Jurkat, Clone E6-1 (cell line): ENCODE measurements around the gene ERFE.

ENCODE experiments used
- DNase-seq: peaks from one replicate; pipeline ENCODE4 v3.0.0-alpha.2; 2011; ENCODE audit warnings: low read depth, low spot score
- H3K4me3 ChIP-seq: 2 replicates; pipeline ENCODE4 v1.5.1; 2011; ENCODE audit warnings: mild to moderate bottlenecking, low read length, control low read depth, moderate library complexity

ERFE gene

DNA sequence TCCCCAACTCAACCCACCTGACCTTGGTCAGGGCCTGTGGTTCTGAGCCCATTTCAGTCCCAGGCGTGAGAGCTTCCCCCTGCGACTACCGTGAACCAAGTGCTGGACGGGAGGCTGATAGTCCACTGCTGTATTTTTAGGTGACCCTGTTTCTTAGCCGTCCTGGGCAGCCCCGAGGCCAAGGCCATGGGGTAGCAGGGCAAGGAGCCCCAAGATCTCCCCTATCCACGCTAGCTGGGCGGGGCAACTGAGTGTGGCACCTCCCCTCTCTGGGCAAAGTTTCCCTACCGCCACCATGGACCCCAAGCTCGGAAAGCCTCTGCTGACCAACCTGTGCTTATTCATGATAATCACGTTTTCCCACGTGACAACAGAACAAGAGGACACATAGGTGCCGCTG lies 20.9 kb upstream of the ERFE start:
- no peak overlapping the region for H3K4me3 ChIP-seq
- no peak for DNase-seq

DNA sequence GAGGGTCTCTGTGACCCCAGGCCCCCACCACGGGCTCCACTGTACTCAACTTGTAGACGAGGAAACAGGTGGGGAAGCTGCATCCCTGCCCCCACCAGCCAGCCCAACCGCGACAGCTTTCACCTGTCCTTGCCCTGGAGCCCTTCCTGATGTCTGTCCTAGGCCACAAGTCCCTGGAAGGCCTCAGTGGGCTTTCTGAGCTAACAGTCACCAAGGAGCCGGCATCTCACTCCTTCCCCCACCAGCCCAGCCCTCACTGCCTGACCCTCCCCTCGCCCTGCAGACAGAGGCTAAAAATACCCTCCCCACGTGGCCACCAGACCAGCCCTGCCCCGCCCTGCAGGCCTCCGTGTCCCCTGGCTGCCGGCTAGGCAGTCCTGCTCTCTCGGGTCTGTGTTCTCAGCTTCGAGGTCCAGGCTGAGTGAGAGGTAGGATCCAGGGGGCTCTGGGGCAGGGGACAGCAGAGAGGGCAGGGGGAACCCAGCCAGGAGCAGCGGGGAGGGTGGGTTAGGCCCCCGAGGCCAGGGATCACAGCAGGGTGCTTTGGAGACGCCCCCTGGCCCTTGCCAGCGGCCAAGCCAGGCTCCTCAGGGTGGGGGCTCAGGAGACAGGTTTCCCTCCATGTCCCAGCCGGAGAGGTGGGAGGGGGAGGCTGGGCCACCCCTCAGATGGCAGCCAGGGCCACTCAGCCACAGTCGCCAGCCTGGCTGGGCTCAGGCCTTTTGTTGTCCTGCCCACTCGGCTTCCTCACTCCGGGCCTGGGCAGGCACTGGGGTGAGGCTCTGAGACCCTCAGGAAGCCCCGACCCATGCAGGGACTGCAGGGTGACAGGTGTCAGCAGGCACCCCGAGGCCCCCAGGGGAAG lies 20.2 kb upstream of the ERFE start, which contains the start of gene KLHL30:
KLHL30 (plus strand) TSS at position 338 of the 865 bp plus-strand sequence. CDS start 2,087 bp downstream, outside the sequence.
- no peak within 1 kb of the TSS for H3K4me3 ChIP-seq
- DNase-seq: no peak

DNA sequence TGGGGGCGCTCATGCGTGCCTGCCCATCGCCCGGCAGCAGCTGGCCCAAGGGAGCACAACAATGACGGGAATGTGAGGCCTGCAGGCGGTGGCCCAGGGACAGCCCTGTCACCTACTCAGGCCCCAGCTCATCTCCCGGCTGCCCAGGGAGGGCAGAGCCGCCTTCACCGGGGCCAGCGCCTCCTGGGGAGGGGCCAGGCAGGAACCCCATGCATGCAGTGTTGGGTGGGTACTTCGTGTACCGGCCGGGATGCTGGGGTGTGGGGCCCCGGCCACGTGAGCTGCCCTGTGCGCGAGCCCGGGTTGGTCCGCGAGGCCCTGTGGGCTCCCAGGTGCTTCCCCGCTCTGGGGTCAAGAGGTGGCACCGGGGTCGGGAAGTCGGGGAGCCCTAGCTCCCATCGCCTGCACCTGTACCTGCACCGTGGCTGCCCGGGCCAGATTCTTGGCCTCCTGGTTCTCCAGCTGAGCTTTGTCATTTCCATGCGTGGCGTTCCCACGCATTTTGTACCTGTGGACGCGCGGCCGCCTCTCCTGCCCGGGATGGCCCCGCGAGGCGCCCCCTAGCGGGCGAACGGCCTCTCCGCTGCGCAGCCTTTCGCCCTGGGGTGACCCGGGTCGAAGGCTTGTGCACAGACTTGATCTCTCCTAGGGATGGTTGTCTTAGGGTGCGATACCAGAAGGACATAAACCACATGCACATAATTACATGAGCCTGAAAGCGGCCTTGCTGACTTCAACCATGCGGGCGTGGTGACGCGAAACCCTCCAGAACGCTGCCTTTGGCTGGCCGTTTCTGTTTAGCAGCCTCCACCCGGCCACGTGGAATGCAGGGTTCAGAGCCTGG lies 19.4 kb upstream of the ERFE start:
- no peak overlapping the region for H3K4me3 ChIP-seq
- DNase-seq: no peak

DNA sequence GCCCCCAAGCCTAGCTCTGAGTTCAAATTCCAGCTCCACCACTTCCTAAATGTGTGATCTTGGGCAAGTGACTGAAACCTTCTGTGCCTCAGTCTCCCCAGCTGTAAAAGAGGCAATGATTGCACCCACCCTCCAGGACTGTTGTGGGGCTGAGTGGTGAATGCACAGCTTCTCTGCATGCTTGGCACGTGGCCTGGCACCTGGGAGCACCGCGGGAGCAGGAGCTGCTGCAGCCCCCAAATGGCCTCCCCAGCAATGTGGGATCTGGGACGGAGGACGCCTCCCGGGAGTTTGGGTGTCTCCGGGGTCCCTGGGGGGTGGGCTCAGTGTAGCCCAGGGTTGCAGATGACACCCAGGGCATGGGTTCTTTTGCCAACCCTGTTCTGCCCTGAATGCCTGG lies 18.7 kb upstream of the ERFE start:
- DNase-seq: no peak
- H3K4me3 ChIP-seq: no peak overlapping the region

DNA sequence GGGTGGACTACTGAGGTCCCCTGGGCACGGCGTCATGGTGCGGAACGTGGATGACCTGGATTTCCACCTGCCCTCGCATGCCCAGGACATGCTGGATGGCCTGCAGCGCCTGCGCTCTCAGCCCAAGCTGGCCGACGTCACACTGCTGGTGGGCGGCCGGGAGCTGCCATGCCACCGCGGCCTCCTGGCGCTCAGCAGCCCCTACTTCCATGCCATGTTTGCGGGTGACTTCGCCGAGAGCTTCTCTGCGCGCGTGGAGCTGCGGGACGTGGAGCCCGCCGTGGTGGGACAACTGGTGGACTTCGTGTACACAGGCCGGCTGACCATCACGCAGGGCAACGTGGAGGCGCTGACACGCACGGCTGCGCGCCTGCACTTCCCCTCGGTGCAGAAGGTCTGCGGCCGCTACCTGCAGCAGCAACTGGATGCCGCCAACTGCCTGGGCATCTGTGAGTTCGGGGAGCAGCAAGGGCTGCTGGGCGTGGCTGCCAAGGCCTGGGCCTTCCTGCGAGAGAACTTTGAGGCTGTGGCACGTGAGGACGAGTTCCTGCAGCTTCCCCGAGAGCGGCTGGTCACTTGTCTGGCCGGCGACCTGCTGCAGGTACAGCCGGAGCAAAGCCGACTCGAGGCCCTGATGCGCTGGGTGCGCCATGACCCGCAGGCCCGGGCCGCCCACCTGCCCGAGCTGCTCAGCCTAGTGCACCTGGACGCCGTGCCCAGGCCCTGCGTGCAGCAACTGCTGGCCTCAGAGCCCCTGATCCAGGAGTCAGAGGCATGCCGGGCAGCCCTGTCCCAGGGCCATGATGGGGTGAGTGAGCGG lies 17.8 kb upstream of the ERFE start:
- DNase-seq: no peak
- no peak overlapping the region for H3K4me3 ChIP-seq

DNA sequence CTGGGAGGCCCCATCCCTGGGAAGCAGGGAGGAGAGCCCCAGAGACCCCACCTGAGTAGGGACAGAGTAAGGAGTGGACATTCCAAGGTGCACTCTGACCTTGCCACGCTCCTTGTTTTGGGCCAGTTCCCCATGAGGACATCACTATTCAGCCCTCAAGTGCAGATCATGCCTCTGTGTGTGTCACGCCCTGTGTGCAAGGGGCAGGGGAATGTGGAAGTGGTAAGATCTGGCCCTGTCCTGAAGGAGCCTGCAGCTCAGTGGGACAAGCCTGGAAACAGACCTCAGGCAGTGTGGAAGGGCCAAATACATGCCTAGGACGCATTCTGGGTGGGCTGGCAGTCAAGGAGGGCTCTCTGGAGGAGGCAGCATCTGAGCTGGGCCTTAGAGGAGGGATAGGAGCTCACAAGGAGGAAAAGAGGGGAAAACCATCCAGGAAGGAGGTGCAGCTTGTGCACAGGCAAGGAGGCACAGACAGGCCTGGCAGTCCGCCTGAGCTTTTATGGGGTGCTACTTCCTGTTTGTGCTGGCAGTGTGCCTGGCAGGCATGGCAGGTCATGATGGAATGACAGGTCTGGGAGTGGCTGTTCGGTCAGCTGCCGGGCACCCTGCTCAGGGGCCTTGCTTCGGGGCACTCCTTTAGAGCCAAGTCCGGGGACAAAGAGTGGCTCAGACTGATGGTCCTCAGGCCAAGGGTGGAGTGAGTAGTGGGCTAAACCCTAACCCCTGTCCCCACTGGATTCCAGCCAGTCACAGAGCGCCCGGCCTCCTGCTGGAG lies 17.0 kb upstream of the ERFE start:
- H3K4me3 ChIP-seq: no peak overlapping the region
- no peak for DNase-seq

DNA sequence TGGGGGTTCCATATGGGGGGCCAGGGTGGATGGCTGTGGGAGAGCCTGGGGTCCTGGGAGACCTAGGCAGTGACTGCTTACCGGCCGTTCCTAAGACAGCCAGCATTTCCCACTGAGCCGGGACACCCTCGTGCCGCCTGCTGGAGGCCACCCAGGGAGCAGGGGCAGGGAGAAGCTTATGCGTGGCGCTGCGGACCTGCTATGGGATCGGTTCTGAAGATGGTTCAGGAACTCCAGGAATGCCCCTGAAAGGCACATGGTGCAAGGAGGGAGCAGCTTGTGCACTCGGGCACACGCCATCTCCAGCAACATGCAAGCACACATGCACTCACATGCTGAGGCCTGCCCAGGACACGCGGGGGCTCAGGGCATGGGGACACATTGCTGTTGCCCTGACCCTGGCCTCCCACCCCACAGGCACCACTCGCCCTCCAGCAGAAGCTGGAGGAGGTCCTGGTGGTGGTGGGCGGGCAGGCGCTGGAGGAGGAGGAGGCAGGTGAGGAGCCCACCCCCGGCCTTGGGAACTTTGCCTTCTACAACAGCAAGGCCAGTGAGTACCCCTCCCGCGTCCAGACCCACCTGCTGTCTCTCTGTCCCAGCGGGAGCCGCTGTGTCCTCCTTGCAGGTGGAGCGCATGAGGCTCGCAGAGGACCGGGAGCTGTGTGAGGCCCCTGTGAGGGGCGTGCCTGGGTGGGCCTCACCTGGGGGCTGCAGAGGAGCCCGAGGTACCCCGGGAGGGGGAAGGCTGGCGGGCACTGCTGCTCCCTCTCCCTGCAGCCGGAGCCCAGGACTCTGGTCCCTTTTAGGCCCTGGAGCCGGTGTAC lies 16.2 kb upstream of the ERFE start:
- H3K4me3 ChIP-seq: no peak overlapping the region
- DNase-seq: no peak

DNA sequence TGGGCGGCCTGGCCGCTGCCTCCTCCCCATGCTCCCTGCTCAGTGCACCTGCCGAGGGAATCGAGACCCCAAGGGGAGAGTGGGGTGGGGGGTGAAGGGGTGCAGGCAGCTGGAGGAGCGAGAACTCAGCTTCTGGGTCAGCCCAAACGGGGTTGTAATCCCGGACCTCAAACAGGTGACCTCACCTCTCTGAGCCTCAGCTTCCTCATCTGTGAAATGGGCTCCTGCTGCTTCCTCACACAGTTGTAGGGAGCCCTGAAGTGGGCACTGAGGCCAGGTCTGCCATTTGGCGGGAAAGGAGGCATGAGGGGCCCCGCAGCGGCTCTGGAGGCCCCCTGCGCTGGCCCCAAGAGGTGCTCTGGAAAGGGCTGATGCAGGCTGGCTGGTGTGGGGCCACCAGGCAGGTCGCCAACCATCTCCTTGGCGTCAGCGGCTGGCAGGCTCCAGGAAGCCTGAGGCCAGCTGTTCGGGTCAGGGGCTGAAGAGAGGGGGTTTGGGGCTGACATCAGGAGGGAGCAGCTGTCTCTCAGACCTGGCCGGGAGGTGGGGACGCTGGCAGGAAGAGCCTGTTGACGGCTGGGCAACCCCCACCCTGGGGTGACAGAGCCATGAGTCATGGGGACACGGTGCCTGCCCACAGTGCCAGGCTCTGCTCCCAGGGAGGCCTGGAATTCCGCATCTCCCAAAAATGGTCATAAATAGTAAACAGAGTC lies 15.4 kb upstream of the ERFE start:
- DNase-seq: no peak
- H3K4me3 ChIP-seq: no peak overlapping the region

DNA sequence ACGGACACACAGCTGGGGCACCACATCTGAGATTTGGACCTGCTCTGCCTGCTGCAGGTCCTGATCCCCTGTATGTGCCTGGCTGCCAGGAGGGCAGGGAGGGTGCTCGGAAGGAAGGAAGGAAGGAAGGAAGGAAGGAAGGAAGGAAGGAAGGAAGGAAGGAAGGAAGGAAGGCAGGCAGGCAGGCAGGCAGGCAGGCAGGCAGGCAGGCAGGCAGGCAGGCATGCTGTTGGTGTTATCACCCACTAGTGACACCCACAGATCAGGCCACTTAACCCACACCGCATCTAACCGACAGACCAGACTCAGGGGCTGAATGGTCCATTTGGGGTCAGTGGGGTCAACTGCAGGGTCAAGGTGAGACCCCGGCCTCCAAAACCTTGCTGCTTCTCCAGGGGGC lies 14.5 kb upstream of the ERFE start:
- H3K4me3 ChIP-seq: no peak overlapping the region
- no peak for DNase-seq

DNA sequence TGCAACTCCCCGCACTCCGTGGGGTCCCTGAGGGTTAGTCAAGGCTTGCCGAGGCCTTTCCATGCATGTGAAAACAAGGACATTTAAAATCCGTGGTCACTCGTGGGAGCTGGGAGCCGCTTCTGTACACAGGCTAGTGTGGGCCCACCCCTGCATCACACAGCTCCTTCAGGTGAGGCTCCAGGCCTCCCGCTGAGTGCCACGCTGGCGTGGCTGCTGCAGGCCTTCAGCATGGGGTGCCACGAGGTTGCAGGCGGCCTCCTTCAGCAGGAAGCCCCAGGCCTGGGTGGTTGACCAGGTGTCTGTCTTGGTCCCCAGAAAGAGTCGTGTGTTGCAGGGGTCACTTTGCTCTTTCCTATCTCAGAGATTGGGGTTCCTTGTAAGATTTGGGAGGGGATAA lies 13.7 kb upstream of the ERFE start:
- DNase-seq: no peak
- H3K4me3 ChIP-seq: no peak overlapping the region

DNA sequence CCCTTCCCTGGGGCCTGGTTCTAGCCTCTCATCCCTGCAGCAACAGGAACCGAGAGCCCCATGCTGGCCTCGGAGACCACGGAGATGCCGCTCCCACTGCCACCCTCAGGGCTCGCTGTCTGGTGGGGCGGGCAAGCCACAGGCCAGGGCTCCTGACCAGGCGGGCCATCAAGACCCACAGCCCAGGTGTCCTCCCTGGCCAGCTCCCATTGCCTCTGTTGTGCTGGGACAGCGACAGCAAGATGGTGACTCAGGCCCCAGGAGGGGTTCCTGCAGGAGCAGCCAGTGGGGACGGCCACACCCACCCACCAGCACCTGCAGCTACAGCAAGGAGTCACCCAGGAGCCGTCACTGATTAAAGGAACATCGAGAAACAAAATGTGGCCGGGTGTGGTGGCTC lies 12.9 kb upstream of the ERFE start:
- no peak overlapping the region for H3K4me3 ChIP-seq
- no peak for DNase-seq

DNA sequence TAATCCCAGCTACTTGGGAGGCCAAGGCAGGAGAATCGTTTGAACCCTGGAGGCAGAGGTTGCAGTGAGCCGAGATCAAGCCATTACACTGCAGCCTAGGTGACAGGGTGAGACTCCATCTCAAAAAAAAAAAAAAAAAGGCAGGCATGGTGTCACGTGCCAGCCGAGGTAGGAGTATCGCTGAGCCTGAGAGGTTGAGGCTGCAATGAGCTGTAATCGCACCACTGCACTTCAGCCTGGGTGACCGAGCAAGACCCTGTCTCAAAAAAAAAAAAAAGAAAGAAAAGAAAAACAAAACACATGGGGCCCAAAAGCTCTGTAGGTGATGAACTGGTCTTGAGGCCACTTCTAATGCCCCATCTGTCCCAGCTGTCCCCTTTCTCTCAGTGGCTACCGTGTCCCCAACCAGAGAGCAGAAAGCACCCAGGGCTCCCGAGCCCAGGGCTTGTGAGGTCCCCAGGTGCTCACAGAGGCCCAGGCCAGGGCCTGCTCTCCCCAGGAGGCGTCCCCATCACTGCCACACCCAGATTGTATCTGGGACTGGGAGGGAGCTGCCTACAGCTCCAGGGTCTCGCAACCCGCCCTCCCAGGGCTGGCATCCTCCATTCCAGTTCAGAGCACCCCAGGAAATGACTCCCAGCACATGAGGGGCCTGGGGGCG lies 11.8 kb upstream of the ERFE start:
- no peak for DNase-seq
- no peak overlapping the region for H3K4me3 ChIP-seq

DNA sequence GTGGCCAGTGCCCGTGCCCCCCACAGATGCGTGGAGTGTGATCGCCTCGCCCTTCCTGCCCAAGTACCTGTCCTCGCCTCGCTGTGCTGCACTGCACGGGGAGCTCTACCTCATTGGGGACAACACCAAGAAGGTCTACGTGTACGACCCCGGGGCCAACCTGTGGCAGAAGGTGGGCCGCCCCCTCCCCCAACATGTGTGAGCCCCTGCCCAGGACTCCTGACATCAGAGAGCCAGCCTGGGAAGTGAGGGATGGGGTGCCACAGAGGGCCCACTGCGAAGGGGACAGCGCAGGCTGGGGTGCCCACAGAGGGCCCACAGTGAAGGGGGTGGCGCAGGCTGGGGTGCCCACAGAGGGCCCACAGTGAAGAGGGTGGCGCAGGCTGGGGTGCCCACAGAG lies 9.8 kb upstream of the ERFE start:
- no peak overlapping the region for H3K4me3 ChIP-seq
- no peak for DNase-seq

DNA sequence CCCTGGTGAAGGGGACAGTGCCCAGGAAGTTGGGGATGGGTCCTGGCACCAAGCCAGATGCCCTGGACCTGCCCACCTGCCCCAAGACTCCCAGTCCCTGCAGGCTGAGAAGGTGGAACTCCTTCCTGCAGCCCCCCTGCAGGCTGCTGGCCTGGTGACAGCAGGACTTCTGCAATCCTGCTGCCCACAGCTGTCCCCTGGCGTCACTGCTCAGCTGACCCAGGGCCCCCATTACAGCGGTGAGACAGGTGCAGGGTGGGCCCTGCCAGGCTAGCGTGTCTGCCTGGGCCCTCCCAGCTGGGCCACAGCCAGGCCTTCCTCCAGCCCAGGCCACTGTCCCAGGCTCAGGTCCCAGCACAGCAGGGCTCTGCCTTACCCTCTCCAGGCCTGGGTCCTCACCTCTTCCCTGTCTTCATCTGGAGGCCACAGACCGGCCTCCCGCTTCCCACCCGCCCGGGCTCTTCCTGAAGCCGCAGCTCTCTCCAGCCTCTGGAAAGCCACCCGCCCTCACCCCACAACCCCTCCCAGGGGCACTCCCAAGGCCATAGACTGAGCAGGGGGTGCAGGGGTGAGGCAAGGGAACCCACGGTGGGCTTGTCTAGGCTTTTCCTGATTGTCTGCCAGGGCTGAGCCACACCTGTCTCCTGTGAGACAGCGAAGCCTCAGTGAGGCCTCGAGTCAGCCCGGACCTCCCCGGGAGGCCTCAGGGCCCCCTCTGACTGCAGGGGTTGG lies 8.8 kb upstream of the ERFE start:
- no peak for DNase-seq
- H3K4me3 ChIP-seq: no peak overlapping the region

DNA sequence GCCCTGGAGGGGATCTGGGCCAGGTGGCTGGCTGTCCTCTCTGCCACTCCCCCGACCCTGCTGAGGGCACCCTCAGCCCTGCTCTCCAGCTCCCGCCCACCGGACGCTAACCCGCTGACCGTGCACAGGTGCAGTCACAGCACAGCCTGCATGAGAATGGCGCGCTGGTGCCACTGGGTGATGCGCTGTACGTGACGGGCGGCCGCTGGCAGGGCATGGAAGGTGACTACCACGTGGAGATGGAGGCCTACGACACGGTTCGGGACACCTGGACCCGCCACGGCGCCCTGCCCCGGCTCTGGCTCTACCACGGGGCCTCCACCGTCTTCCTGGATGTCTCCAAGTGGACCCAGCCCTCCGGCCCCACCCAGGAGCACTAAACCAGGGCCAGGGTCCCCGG lies 8.1 kb upstream of the ERFE start:
- no peak overlapping the region for H3K4me3 ChIP-seq
- no peak for DNase-seq

DNA sequence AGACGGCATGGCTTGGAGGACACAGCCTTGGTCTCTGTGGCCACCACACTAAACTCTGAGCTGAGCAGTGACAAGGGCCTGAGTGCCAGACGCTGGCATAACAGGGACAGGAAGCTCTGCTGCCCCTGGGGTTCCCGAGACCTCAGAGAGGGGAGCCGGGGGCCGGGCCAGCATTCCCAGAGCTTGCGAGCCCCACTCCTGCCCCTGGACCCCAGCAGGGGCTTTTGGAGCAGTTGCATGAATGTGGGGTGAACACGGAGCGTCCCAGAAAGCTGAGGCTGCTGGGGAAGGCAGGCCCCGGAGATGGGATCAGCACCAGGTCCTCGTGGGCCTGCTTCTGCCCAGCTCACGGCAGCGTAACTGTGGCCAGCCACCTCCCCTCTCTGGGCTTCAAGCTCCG lies 7.6 kb upstream of the ERFE start:
- no peak for DNase-seq
- no peak overlapping the region for H3K4me3 ChIP-seq
